HepG2 (cell line): Measurements from ENCODE around the gene MAPK14. TPM values are rescaled to one million over a fixed set of nuclear protein-coding genes. Genes with fewer than 3 reads are reported as not detected.

Experiments
- ATF5 ChIP-seq: sonication (generic); formaldehyde crosslinking; IDR thresholded peaks from 2 replicates; pipeline ENCODE4 v1.4.0; 2020; ENCODE audit warnings: mild to moderate bottlenecking, low read depth, missing genetic modification reagents
- ELF3 ChIP-seq: IDR thresholded peaks from 2 replicates; pipeline ENCODE4 v1.6.1; 2016; ENCODE audit warnings: missing genetic modification reagents, missing compliant biosample characterization
- ELF4 ChIP-seq: sonication (generic); formaldehyde crosslinking; IDR thresholded peaks from 2 replicates; pipeline ENCODE4 v1.5.0; 2020; ENCODE audit warnings: missing genetic modification reagents, mild to moderate bottlenecking, moderate library complexity, borderline replicate concordance
- GRHL1 ChIP-seq: sonication (generic); formaldehyde crosslinking; conservative IDR thresholded peaks from 2 replicates; pipeline ENCODE4 v1.8.0; 2022; ENCODE audit warnings: missing genetic modification reagents
- KDM5A ChIP-seq: fragments of 200-600 bp; sonication (generic); IDR thresholded peaks from 2 replicates; pipeline ENCODE4 v1.7.0; 2018; ENCODE audit warnings: antibody characterized with exemption, mild to moderate bottlenecking, low read length, borderline replicate concordance
- MEIS1 ChIP-seq: sonication (generic); formaldehyde crosslinking; IDR thresholded peaks from 2 replicates; pipeline ENCODE4 v1.9.0; 2021; ENCODE audit warnings: mild to moderate bottlenecking, missing genetic modification reagents, moderate library complexity, borderline replicate concordance
- NR0B2 ChIP-seq: sonication (generic); formaldehyde crosslinking; IDR thresholded peaks from 2 replicates; pipeline ENCODE4 v1.4.0; 2020; ENCODE audit warnings: mild to moderate bottlenecking, missing genetic modification reagents
- PATZ1 ChIP-seq: sonication (generic); formaldehyde crosslinking; IDR thresholded peaks from 2 replicates; pipeline ENCODE4 v1.4.0; 2020; ENCODE audit warnings: missing genetic modification reagents
- PHF8 ChIP-seq: sonication (generic); formaldehyde crosslinking; IDR thresholded peaks from 2 replicates; pipeline ENCODE4 v1.5.0; 2020; ENCODE audit warnings: missing genetic modification reagents
- POLR2G ChIP-seq: fragments of 200-400 bp; formaldehyde crosslinking; IDR thresholded peaks from 2 replicates; pipeline ENCODE4 v1.6.1; 2018; ENCODE audit warnings: mild to moderate bottlenecking, low read depth, low read length, moderate library complexity
- PREB ChIP-seq: sonication (generic); formaldehyde crosslinking; IDR thresholded peaks from 2 replicates; pipeline ENCODE4 v1.4.0; 2020; ENCODE audit warnings: missing genetic modification reagents
- RELA ChIP-seq: sonication (generic); formaldehyde crosslinking; IDR thresholded peaks from 2 replicates; pipeline ENCODE4 v1.4.0; 2020; ENCODE audit warnings: missing genetic modification reagents
- SCMH1 ChIP-seq: sonication (generic); formaldehyde crosslinking; IDR thresholded peaks from 2 replicates; pipeline ENCODE4 v1.9.0; 2021; ENCODE audit warnings: missing genetic modification reagents, mild to moderate bottlenecking, borderline replicate concordance
- SNAPC5 ChIP-seq: sonication (generic); formaldehyde crosslinking; IDR thresholded peaks from 2 replicates; pipeline ENCODE4 v1.8.1; 2023; ENCODE audit warnings: mild to moderate bottlenecking, missing genetic modification reagents, borderline replicate concordance
- SYNCRIP ChIP-seq: fragments of 200-400 bp; formaldehyde crosslinking; IDR thresholded peaks from 2 replicates; pipeline ENCODE4 v1.6.1; 2018; ENCODE audit warnings: mild to moderate bottlenecking, low read depth, low read length; ENCODE audit not compliant: insufficient read depth
- ZFP37 ChIP-seq: sonication (generic); formaldehyde crosslinking; IDR thresholded peaks from 2 replicates; pipeline ENCODE4 v1.4.0; 2020; ENCODE audit warnings: missing genetic modification reagents, borderline replicate concordance
- ZNF136 ChIP-seq: sonication (generic); formaldehyde crosslinking; IDR thresholded peaks from 2 replicates; pipeline ENCODE4 v1.8.1; 2022; ENCODE audit warnings: low read depth, mild to moderate bottlenecking, moderate library complexity, missing genetic modification reagents
- ZNF350 ChIP-seq: sonication (generic); formaldehyde crosslinking; IDR thresholded peaks from 2 replicates; pipeline ENCODE4 v1.4.0; 2020; ENCODE audit warnings: mild to moderate bottlenecking, low read depth, missing genetic modification reagents, borderline replicate concordance
- ZNF496 ChIP-seq: sonication (generic); formaldehyde crosslinking; IDR thresholded peaks from 2 replicates; pipeline ENCODE4 v1.8.1; 2023; ENCODE audit warnings: mild to moderate bottlenecking, moderate library complexity, missing genetic modification reagents; ENCODE audit not compliant: insufficient replicate concordance
- ZNF703 ChIP-seq: sonication (generic); formaldehyde crosslinking; IDR thresholded peaks from 2 replicates; pipeline ENCODE4 v1.5.1; 2020; ENCODE audit warnings: missing genetic modification reagents, mild to moderate bottlenecking, moderate library complexity, borderline replicate concordance
- ZNF780A ChIP-seq: sonication (generic); formaldehyde crosslinking; IDR thresholded peaks from 2 replicates; pipeline ENCODE4 v1.8.0; 2022; ENCODE audit warnings: mild to moderate bottlenecking, missing genetic modification reagents, moderate library complexity
- ZNF83 ChIP-seq: sonication (generic); formaldehyde crosslinking; IDR thresholded peaks from 2 replicates; pipeline ENCODE4 v1.4.0; 2020; ENCODE audit warnings: missing genetic modification reagents, mild to moderate bottlenecking, borderline replicate concordance
- ZNF878 ChIP-seq: sonication (generic); formaldehyde crosslinking; IDR thresholded peaks from 2 replicates; pipeline ENCODE4 v1.8.1; 2023; ENCODE audit warnings: mild to moderate bottlenecking, missing genetic modification reagents, moderate library complexity
- ZSCAN20 ChIP-seq: sonication (generic); formaldehyde crosslinking; IDR thresholded peaks from 2 replicates; pipeline ENCODE4 v1.4.0; 2020; ENCODE audit warnings: missing genetic modification reagents, mild to moderate bottlenecking, borderline replicate concordance
- polyA plus RNA-seq, 8 experiments: library from polyadenylated mRNA; depleted of rRNA in 3 of 8; stranded (reverse) in 7 of 8; unstranded in 1 of 8; fragments of >200 nt; fragmentation: Illumina TruSeq in 4 of 8; extraction: Trizol in 4 of 8; gene quantifications; 2 replicates each; pipeline versions ENCODE4 v1.2.1 to v1.2.3, GENCODE V29; 2011 to 2016; ENCODE audit warnings: low read depth in 4 of 8, missing spikeins in 1 of 8, mixed read lengths in 1 of 8; ENCODE audit not compliant: insufficient read depth in 1 of 8
- total RNA-seq, 5 experiments: library from RNA; depleted of rRNA; stranded (reverse); fragments of >200 nt; fragmentation: Illumina TruSeq; extraction: Trizol; gene quantifications; 2 replicates each; pipeline ENCODE4 v1.2.3, GENCODE V29; 2016; ENCODE audit warnings: low read depth in 1 of 5

Gene MAPK14
- total and polyA plus RNA-seq, 2 of the 13 experiments (the other 11 are each of a cell fraction or from before 2014, with no cell fraction given) = 66.3 to 67.3 TPM

GRCh38 chr6:36028877-36029324 is 1.3 kb downstream of the MAPK14 start (continued):
- no peak for TF ChIP-seq SCMH1 (CRISPR knock-in tag)
- no peak for TF ChIP-seq ZNF496 (CRISPR knock-in tag)
- TF ChIP-seq ZNF83 (CRISPR knock-in tag) = no peak
- TF ChIP-seq ZSCAN20 (CRISPR knock-in tag) = peak; percentile 91; the same call in 1 of the 2 replicates
- no peak for TF ChIP-seq SNAPC5
- no peak for TF ChIP-seq RELA
- TF ChIP-seq GRHL1 (CRISPR knock-in tag) = no peak
- no peak for TF ChIP-seq SYNCRIP
- no peak for TF ChIP-seq PATZ1 (CRISPR knock-in tag)
- no peak for TF ChIP-seq ZFP37 (CRISPR knock-in tag)
- TF ChIP-seq NR0B2 (CRISPR knock-in tag) = no peak
- TF ChIP-seq POLR2G = no peak
- no peak for TF ChIP-seq ZNF136 (CRISPR knock-in tag)
- no peak for TF ChIP-seq PREB (CRISPR knock-in tag)
- no peak for TF ChIP-seq ZNF878
- TF ChIP-seq ELF4 (CRISPR knock-in tag) = no peak
- TF ChIP-seq ZNF780A (CRISPR knock-in tag) = peak; percentile 27; the same call in 1 of the 2 replicates
- no peak for TF ChIP-seq ZNF350 (CRISPR knock-in tag)
- no peak for TF ChIP-seq MEIS1
- TF ChIP-seq PHF8 (CRISPR knock-in tag) = no peak
- peak; percentile 14; the same call in 1 of the 2 replicates for TF ChIP-seq KDM5A
- no peak for TF ChIP-seq ZNF703 (CRISPR knock-in tag)
- TF ChIP-seq ATF5 = no peak
- TF ChIP-seq ELF3 (CRISPR knock-in tag) = 0 out of 2 replicates have a peak, but pooled peaks have one; percentile 25
